HFF-Myc (cell line): ENCODE data around the gene TMEM51.

Experiments
- DNase-seq: peaks from one replicate; pipeline ENCODE4 v3.0.0-alpha.2; 2011; ENCODE audit warnings: low read depth; ENCODE audit errors: extremely low read depth
- H3K4me3 ChIP-seq: replicated peaks from 2 replicates; pipeline ENCODE4 v1.5.1; 2011; ENCODE audit warnings: low read depth, mild to moderate bottlenecking, control low read depth, low read length
- CTCF ChIP-seq: IDR thresholded peaks from 2 replicates; pipeline ENCODE4 v1.5.1; 2012; ENCODE audit warnings: mild to moderate bottlenecking, low read depth, low read length, control low read depth; ENCODE audit errors: missing control alignments

The TMEM51 gene

GRCh38 chr1:15214527-15214926, 61.0 kb downstream of the TMEM51 start:
- DNase-seq: peak; percentile 73
- TF ChIP-seq CTCF: no peak

GRCh38 chr1:15215116-15215515, 61.6 kb downstream of the TMEM51 start:
- no peak for DNase-seq
- no peak overlapping the region for H3K4me3 ChIP-seq
- no peak for TF ChIP-seq CTCF

More at GRCh38 chr1:15214527-15214926, 61.0 kb downstream of the TMEM51 start:
- H3K4me3 ChIP-seq: no peak overlapping the region

GRCh38 chr1:15217654-15218053, 64.1 kb downstream of the TMEM51 start:
- DNase-seq: no peak
- no peak overlapping the region for H3K4me3 ChIP-seq
- no peak for TF ChIP-seq CTCF

- no peak overlapping the region for H3K4me3 ChIP-seq
- TF ChIP-seq CTCF: no peak
- peak; percentile 24 for DNase-seq
These were observed 65.0 kb downstream of the TMEM51 start for GRCh38 chr1:15218287-15219279.

- DNase-seq: no peak
- no peak overlapping the region for H3K4me3 ChIP-seq
- no peak for TF ChIP-seq CTCF
These were observed 65.9 kb downstream of the TMEM51 start for GRCh38 chr1:15219280-15220023.

GRCh38 chr1:15220024-15220392, 66.5 kb downstream of the TMEM51 start:
- no peak for TF ChIP-seq CTCF
- DNase-seq: no peak
- no peak overlapping the region for H3K4me3 ChIP-seq
